CD14-positive monocyte (primary cell): ENCODE results near the gene GPR68. TPM values are rescaled to one million over a fixed set of nuclear protein-coding genes. Genes with fewer than 3 reads are reported as not detected.

Experiments used
- DNase-seq, 3 donors: peaks; one replicate each; pipeline ENCODE4 v3.0.0-alpha.2; 2011 to 2022
- H2AFZ ChIP-seq: 2 replicates; pipeline ENCODE4 v1.6.0; 2012; ENCODE audit warnings: mild to moderate bottlenecking, low read depth, low read length, inconsistent platforms; ENCODE audit not compliant: insufficient read depth, poor library complexity, severe bottlenecking
- H3K27ac ChIP-seq, 2 donors: 1 replicate in 1 of 2; 2 replicates in 1 of 2; pipeline ENCODE4 v1.5.1; 2012 to 2013; ENCODE audit warnings: low read length in 2 of 2, control low read depth in 1 of 2, inconsistent platforms in 1 of 2, low read depth in 1 of 2, mild to moderate bottlenecking in 1 of 2
- H3K27me3 ChIP-seq, 2 donors: one replicate each; pipeline versions ENCODE4 v1.6.0 to v1.6.1; 2011 to 2013; ENCODE audit warnings: low read length in 2 of 2; ENCODE audit not compliant: control insufficient read depth in 2 of 2, insufficient read depth in 2 of 2
- H3K36me3 ChIP-seq, 2 donors: replicated peaks in 1 of 2; 1 replicate in 1 of 2; 2 replicates in 1 of 2; pipeline versions ENCODE4 v1.5.1 to v1.6.1; 2012 to 2013; ENCODE audit warnings: low read length in 2 of 2, control low read depth in 1 of 2, inconsistent platforms in 1 of 2, mild to moderate bottlenecking in 1 of 2; ENCODE audit not compliant: insufficient read depth in 2 of 2, control insufficient read depth in 1 of 2
- H3K4me1 ChIP-seq, 2 donors: 1 replicate in 1 of 2; 2 replicates in 1 of 2; pipeline versions ENCODE4 v1.5.1 to v1.6.1; 2012 to 2013; ENCODE audit warnings: low read length in 2 of 2, control low read depth in 1 of 2, inconsistent platforms in 1 of 2, mild to moderate bottlenecking in 1 of 2, moderate library complexity in 1 of 2; ENCODE audit not compliant: insufficient read depth in 2 of 2, control insufficient read depth in 1 of 2
- H3K4me2 ChIP-seq: replicated peaks from 2 replicates; pipeline ENCODE3; 2012; ENCODE audit warnings: low read length, moderate library complexity, mild to moderate bottlenecking; ENCODE audit not compliant: poor library complexity, severe bottlenecking; ENCODE audit errors: extremely low read depth
- H3K4me3 ChIP-seq, 3 experiments: fragments of 200-600 bp in 1 of 3; sonication (generic) in 1 of 3; replicated peaks in 1 of 3; 1 replicate in 2 of 3; 2 replicates in 1 of 3; pipeline ENCODE4 v1.5.1; 2011 to 2013; ENCODE audit warnings: low read length in 3 of 3, mild to moderate bottlenecking in 3 of 3, control low read depth in 2 of 3, low read depth in 2 of 3, inconsistent platforms in 1 of 3, moderate library complexity in 1 of 3
- H3K79me2 ChIP-seq: 2 replicates; pipeline ENCODE4 v1.6.0; 2012; ENCODE audit warnings: mild to moderate bottlenecking, control low read depth, inconsistent platforms, low read length, moderate library complexity; ENCODE audit not compliant: insufficient read depth
- H3K9ac ChIP-seq: 2 replicates; pipeline ENCODE4 v1.6.0; 2017; ENCODE audit warnings: low read length, mild to moderate bottlenecking; ENCODE audit not compliant: insufficient read depth, poor library complexity, severe bottlenecking
- H3K9me3 ChIP-seq, 2 donors: replicated peaks in 1 of 2; 1 replicate in 1 of 2; 2 replicates in 1 of 2; pipeline versions ENCODE4 v1.5.1 to v1.6.1; 2012 to 2013; ENCODE audit warnings: low read length in 2 of 2, control low read depth in 1 of 2; ENCODE audit not compliant: control insufficient read depth in 1 of 2, insufficient read depth in 1 of 2
- H4K20me1 ChIP-seq: 2 replicates; pipeline ENCODE4 v1.6.0; 2012; ENCODE audit warnings: mild to moderate bottlenecking, low read length, control low read depth, moderate library complexity; ENCODE audit not compliant: insufficient read depth
- H3K27ac Mint-ChIP-seq, 7 donors: one replicate each; pipeline ENCODE4 v1.8.0; 2020; ENCODE audit warnings: mild to moderate bottlenecking in 7 of 7, mixed read lengths in 7 of 7, moderate library complexity in 6 of 7, inconsistent platforms in 2 of 7
- H3K27me3 Mint-ChIP-seq, 3 donors: one replicate each; pipeline ENCODE4 v1.8.0; 2021 to 2022; ENCODE audit warnings: low read depth in 3 of 3, mild to moderate bottlenecking in 3 of 3, mixed read lengths in 3 of 3, moderate library complexity in 3 of 3, inconsistent platforms in 1 of 3
- H3K36me3 Mint-ChIP-seq, 2 donors: one replicate each; pipeline ENCODE4 v1.8.0; 2020; ENCODE audit warnings: mixed read lengths in 2 of 2, inconsistent platforms in 1 of 2, mild to moderate bottlenecking in 1 of 2
- H3K4me1 Mint-ChIP-seq: one replicate; pipeline ENCODE4 v1.8.0; 2020; ENCODE audit warnings: mild to moderate bottlenecking, mixed read lengths
- H3K4me3 Mint-ChIP-seq, 2 donors: one replicate each; pipeline ENCODE4 v1.8.0; 2020; ENCODE audit warnings: mild to moderate bottlenecking in 2 of 2, mixed read lengths in 2 of 2, moderate library complexity in 1 of 2
- H3K9me3 Mint-ChIP-seq, 7 donors: one replicate each; pipeline ENCODE4 v1.8.0; 2020 to 2022; ENCODE audit warnings: mixed read lengths in 7 of 7, mild to moderate bottlenecking in 6 of 7, moderate library complexity in 6 of 7, inconsistent platforms in 2 of 7
- CTCF ChIP-seq: fragments of 200-600 bp; IDR thresholded peaks from one replicate; pipeline ENCODE4 v1.8.0; 2022; ENCODE audit warnings: antibody characterized with exemption, mild to moderate bottlenecking
- WGBS: methylation state at CpG from one replicate; pipeline ENCODE4 v1.1.5; 2013; ENCODE audit warnings: missing lambda C conversion rate; ENCODE audit not compliant: insufficient coverage; 5-methylcytosine and 5-hydroxymethylcytosine counted together
- intact Hi-C, 2 donors: fragments of 100-400 bp; cut with micrococcal nuclease; formaldehyde crosslinking; loops; one replicate each; pipeline versions ENCODE4 v1.15.0 to v1.15.1; 2023
- polyA plus RNA-seq, 3 donors: library from polyadenylated mRNA; depleted of rRNA in 1 of 3; unstranded in 2 of 3; stranded (reverse) in 1 of 3; fragments of 300-500 nt in 2 of 3; fragments of >200 nt in 1 of 3; fragmentation: Illumina TruSeq in 2 of 3; gene quantifications; 1 replicate in 2 of 3; 2 replicates in 1 of 3; pipeline ENCODE4 v1.2.3, GENCODE V29; 2012 to 2021

The GPR68 gene
- polyA plus RNA-seq, 3 donors, result 0.05 to 0.07 TPM; not detected in 1

- no peak overlapping the region for H3K4me3 Mint-ChIP-seq
- intact Hi-C loops, result no loop called here
- no peak for TF ChIP-seq CTCF
Measured at GRCh38 chr14:91291786-91292405, 47.4 kb upstream of the GPR68 start.

GRCh38 chr14:91290986-91291385, 46.5 kb upstream of the GPR68 start:
- Mint-ChIP-seq H3K27me3 (no peaks in the 10 kb centered on the region), H3K36me3 (peaks cover 84 to 97% of the 10 kb centered on the region in 2 donors), H3K4me3 (no peak overlapping the region), H3K9me3 (peaks cover 0 to 5% (median 0%) of the 10 kb centered on the region in 7 donors), H3K4me1 (no peaks in the 10 kb centered on the region), H3K27ac (peak overlapping the region in 4 of 7 donors; percentile 4 to 61 (median 38))
- Histone ChIP-seq H2AFZ (no peak overlapping the region), H3K27ac (no peak overlapping the region), H3K27me3 (no peaks in the 10 kb centered on the region), H3K79me2 (no peaks in the 10 kb centered on the region), H3K36me3 (peaks cover 98 to 99% of the 10 kb centered on the region in 2 donors), H3K4me3 (no peak overlapping the region), H3K4me1 (no peaks in the 10 kb centered on the region), H3K9ac (no peak overlapping the region), H3K4me2 (no peak overlapping the region), H3K9me3 (no peaks in the 10 kb centered on the region), H4K20me1 (peaks cover 82% of the 10 kb centered on the region)
- 94% methylated on average over 7 of the region's 10 CpGs for WGBS
- DNase-seq, result no peak
- TF ChIP-seq CTCF, result no peak
- intact Hi-C loops, result no loop called here

More at GRCh38 chr14:91291786-91292405, 47.4 kb upstream of the GPR68 start:
- H3K4me1 Mint-ChIP-seq, result no peaks in the 10 kb centered on the region
- H3K4me1 ChIP-seq, result no peaks in the 10 kb centered on the region
- DNase-seq, result no peak
- no peaks in the 10 kb centered on the region for H3K27me3 Mint-ChIP-seq
- H4K20me1 ChIP-seq, result peaks cover 81% of the 10 kb centered on the region
- H3K9me3 Mint-ChIP-seq, result peaks cover 0 to 5% (median 0%) of the 10 kb centered on the region in 7 donors
- H3K4me2 ChIP-seq, result no peak overlapping the region
- no peak overlapping the region for H3K27ac ChIP-seq
- H2AFZ ChIP-seq, result no peak overlapping the region
- H3K36me3 Mint-ChIP-seq, result peaks cover 89 to 99% of the 10 kb centered on the region in 2 donors
- no peaks in the 10 kb centered on the region for H3K9me3 ChIP-seq
- 97% methylated on average over 21 of the region's 21 CpGs for WGBS
- H3K9ac ChIP-seq, result no peak overlapping the region
- no peak overlapping the region for H3K4me3 ChIP-seq
- no peaks in the 10 kb centered on the region for H3K27me3 ChIP-seq
- no peaks in the 10 kb centered on the region for H3K79me2 ChIP-seq
- peaks cover 98 to 99% of the 10 kb centered on the region in 2 donors for H3K36me3 ChIP-seq
- H3K27ac Mint-ChIP-seq, result peak overlapping the region in 5 of 7 donors; percentile 15 to 61 (median 54)
